HG03108 (cell line): ENCODE measurements around the gene MTOR.
A peak's percentile ranks its signal among the peaks of the same experiment; 100 is the strongest.
"Not testable (repeated sequence)": the region's sequence is repeated elsewhere in the genome, so short reads cannot be mapped to it uniquely, and the experiment has no call there.

Source experiments
- ATAC-seq: cut with Tn5 transposase; IDR thresholded peaks from one replicate; pipeline ENCODE4 v1.9.1; 2021; ENCODE audit warnings: moderate library complexity; ENCODE audit not compliant: unreplicated experiment

MTOR gene

GRCh38 chr1:11126569-11126968 is 135.8 kb downstream of the MTOR start:
- no peak for ATAC-seq

- ATAC-seq, result no peak
These were observed 136.4 kb downstream of the MTOR start for GRCh38 chr1:11125931-11126330.

- no peak for ATAC-seq
These were observed 137.4 kb downstream of the MTOR start for GRCh38 chr1:11124965-11125364.

GRCh38 chr1:11116318-11116717 is 146.0 kb downstream of the MTOR start:
- ATAC-seq, result no peak

GRCh38 chr1:11114966-11115365 is 147.4 kb downstream of the MTOR start:
- ATAC-seq, result no peak

- no peak for ATAC-seq
These were observed 153.1 kb downstream of the MTOR start for GRCh38 chr1:11109047-11109760.

- ATAC-seq, result no peak
These were observed 154.8 kb downstream of the MTOR start for GRCh38 chr1:11107599-11107998.

- no peak for ATAC-seq
These were observed 156.8 kb downstream of the MTOR start for GRCh38 chr1:11105586-11105985.

- no peak for ATAC-seq
These were observed 161.0 kb downstream of the MTOR start for GRCh38 chr1:11101347-11101746.

- ATAC-seq, result not testable (repeated sequence)
These were observed 161.5 kb downstream of the MTOR start for GRCh38 chr1:11100806-11101205.

GRCh38 chr1:11100149-11100493 is 162.2 kb downstream of the MTOR start:
- no peak for ATAC-seq

- ATAC-seq, result peak; percentile 87
These were observed 162.8 kb downstream of the MTOR start, which contains the start of gene EXOSC10 for GRCh38 chr1:11099310-11100148. EXOSC10 (minus strand) TSS chr1:11099869; CDS start chr1:11099831, 38 bp downstream.

GRCh38 chr1:11098931-11099309 is 163.4 kb downstream of the MTOR start:
- ATAC-seq, result no peak

- ATAC-seq, result not testable (repeated sequence)
These were observed 178.6 kb downstream of the MTOR start for GRCh38 chr1:11083784-11084183.

- no peak for ATAC-seq
These were observed 181.4 kb downstream of the MTOR start for GRCh38 chr1:11080931-11081330.

- no peak for ATAC-seq
These were observed 183.7 kb downstream of the MTOR start for GRCh38 chr1:11078631-11079030.

GRCh38 chr1:11073398-11073797 is 189.0 kb downstream of the MTOR start:
- ATAC-seq, result not testable (repeated sequence)

- ATAC-seq, result no peak
These were observed 190.0 kb downstream of the MTOR start for GRCh38 chr1:11072216-11072917.

GRCh38 chr1:11071463-11072215 is 190.7 kb downstream of the MTOR start:
- no peak for ATAC-seq

GRCh38 chr1:11070876-11071275 is 191.5 kb downstream of the MTOR start:
- ATAC-seq, result no peak
